ENCODE results near the gene MAP2K5. TPM values are rescaled to one million over a fixed set of nuclear protein-coding genes. Genes with fewer than 3 reads are reported as not detected.
A peak's percentile ranks its signal among the peaks of the same experiment; 100 is the strongest.

The MAP2K5 gene
- 32.1 and 46.6 TPM in 2 replicates for total RNA-seq (2014; rRNA removed; shearing (Covaris generic))

GRCh38 chr15:67542420-67543347 is at the start of gene MAP2K5:
Gene MAP2K5, plus strand, starts transcription at chr15:67542703. Its CDS starts 633 bp downstream, at chr15:67543336.
- in situ Hi-C loops (cut with HindIII; ENCODE audit: low sequenced_read_pairs) = no loop called here
- peak; percentile 82 for DNase-seq (ENCODE audit: low spot score)

- no peak for DNase-seq (ENCODE audit: low spot score)
- in situ Hi-C loops (cut with HindIII; ENCODE audit: low sequenced_read_pairs) = no loop called here
These were observed 46.9 kb upstream of the MAP2K5 start for GRCh38 chr15:67495585-67495984.

- in situ Hi-C loops (cut with HindIII; ENCODE audit: low sequenced_read_pairs) = no loop called here
- peak; percentile 68 for DNase-seq (ENCODE audit: low spot score)
These were observed 41.2 kb upstream of the MAP2K5 start for GRCh38 chr15:67501177-67501835.

- in situ Hi-C loops (cut with HindIII; ENCODE audit: low sequenced_read_pairs) = no loop called here
- peak; percentile 91 for DNase-seq (ENCODE audit: low spot score)
These were observed 40.6 kb upstream of the MAP2K5 start for GRCh38 chr15:67501836-67502461.

GRCh38 chr15:67504056-67504455 is 38.4 kb upstream of the MAP2K5 start:
- no peak for DNase-seq (ENCODE audit: low spot score)
- in situ Hi-C loops (cut with HindIII; ENCODE audit: low sequenced_read_pairs) = no loop called here

- DNase-seq (ENCODE audit: low spot score) = no peak
- in situ Hi-C loops (cut with HindIII; ENCODE audit: low sequenced_read_pairs) = no loop called here
These were observed 37.7 kb upstream of the MAP2K5 start for GRCh38 chr15:67504796-67505195.

- DNase-seq (ENCODE audit: low spot score) = no peak
These were observed 36.6 kb upstream of the MAP2K5 start for GRCh38 chr15:67505675-67506572.

GRCh38 chr15:67506775-67507747 is 35.4 kb upstream of the MAP2K5 start:
- in situ Hi-C loops (cut with HindIII; ENCODE audit: low sequenced_read_pairs) = no loop called here

More at GRCh38 chr15:67505675-67506572, 36.6 kb upstream of the MAP2K5 start:
- in situ Hi-C loops (cut with HindIII; ENCODE audit: low sequenced_read_pairs) = no loop called here

GRCh38 chr15:67508407-67508806 is 34.1 kb upstream of the MAP2K5 start:
- no peak for DNase-seq (ENCODE audit: low spot score)
- in situ Hi-C loops (cut with HindIII; ENCODE audit: low sequenced_read_pairs) = no loop called here

More at GRCh38 chr15:67506775-67507747, 35.4 kb upstream of the MAP2K5 start:
- no peak for DNase-seq (ENCODE audit: low spot score)

GRCh38 chr15:67509918-67510317 is 32.6 kb upstream of the MAP2K5 start:
- no peak for DNase-seq (ENCODE audit: low spot score)
- in situ Hi-C loops (cut with HindIII; ENCODE audit: low sequenced_read_pairs) = no loop called here

- DNase-seq (ENCODE audit: low spot score) = no peak
- in situ Hi-C loops (cut with HindIII; ENCODE audit: low sequenced_read_pairs) = no loop called here
These were observed 31.8 kb upstream of the MAP2K5 start for GRCh38 chr15:67510597-67511190.

GRCh38 chr15:67511606-67512005 is 30.9 kb upstream of the MAP2K5 start:
- in situ Hi-C loops (cut with HindIII; ENCODE audit: low sequenced_read_pairs) = no loop called here

GRCh38 chr15:67512140-67512539 is 30.4 kb upstream of the MAP2K5 start:
- no peak for DNase-seq (ENCODE audit: low spot score)
- in situ Hi-C loops (cut with HindIII; ENCODE audit: low sequenced_read_pairs) = no loop called here

More at GRCh38 chr15:67511606-67512005, 30.9 kb upstream of the MAP2K5 start:
- no peak for DNase-seq (ENCODE audit: low spot score)

- in situ Hi-C loops (cut with HindIII; ENCODE audit: low sequenced_read_pairs) = no loop called here
- no peak for DNase-seq (ENCODE audit: low spot score)
These were observed 29.4 kb upstream of the MAP2K5 start for GRCh38 chr15:67512933-67513714.

GRCh38 chr15:67515090-67515489 is 27.4 kb upstream of the MAP2K5 start:
- no peak for DNase-seq (ENCODE audit: low spot score)
- in situ Hi-C loops (cut with HindIII; ENCODE audit: low sequenced_read_pairs) = no loop called here

GRCh38 chr15:67515557-67515956 is 26.9 kb upstream of the MAP2K5 start:
- DNase-seq (ENCODE audit: low spot score) = no peak

More at GRCh38 chr15:67515557-67515956, 26.9 kb upstream of the MAP2K5 start:
- in situ Hi-C loops (cut with HindIII; ENCODE audit: low sequenced_read_pairs) = no loop called here

All from G401 (cell line).